Fibroblast of upper back skin (primary cell): ENCODE measurements around the gene RALY.

Experiments
- DNase-seq: peaks from one replicate; pipeline ENCODE4 v3.0.0-alpha.2; 2013

Gene RALY

DNA sequence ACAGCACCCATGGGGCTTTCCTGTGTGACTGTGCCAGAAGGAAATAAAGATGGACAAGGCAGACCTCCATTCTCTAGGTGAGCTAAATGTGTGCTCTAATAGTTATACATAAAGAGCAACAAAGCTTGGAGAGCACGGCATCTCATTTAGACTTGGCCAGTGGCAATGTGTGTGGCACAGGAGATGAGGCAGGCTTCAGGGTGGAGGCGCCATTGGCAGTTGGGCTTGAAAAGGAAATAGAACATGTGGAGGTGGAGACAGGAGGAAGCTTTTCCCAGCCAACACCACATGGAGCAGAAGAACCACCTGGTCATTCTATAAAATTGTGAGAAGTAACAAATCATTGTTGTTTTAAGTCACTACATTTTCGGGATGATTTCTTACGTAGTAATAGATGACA is 3.6 kb upstream of the RALY start:
- DNase-seq, result no peak

DNA sequence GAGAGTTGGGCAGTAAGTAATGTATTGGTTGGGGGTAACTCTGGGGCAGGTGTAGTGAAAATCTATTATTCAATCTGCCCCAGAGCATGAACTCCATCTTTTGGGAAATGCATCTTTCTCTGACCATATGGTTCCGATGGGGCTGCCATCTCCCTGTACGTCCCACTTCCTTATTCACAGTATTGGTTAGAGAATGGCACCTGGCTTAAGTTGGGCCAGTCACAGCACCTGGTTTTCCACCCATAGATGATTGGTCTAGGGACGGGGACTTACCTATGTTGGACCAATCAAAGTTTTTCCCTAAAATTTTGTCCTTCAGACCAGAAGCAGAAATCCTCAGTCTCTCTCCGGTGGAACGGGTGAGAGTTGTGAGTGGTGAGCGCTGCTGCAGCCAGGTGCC is 2.2 kb upstream of the RALY start:
- DNase-seq, result no peak

DNA sequence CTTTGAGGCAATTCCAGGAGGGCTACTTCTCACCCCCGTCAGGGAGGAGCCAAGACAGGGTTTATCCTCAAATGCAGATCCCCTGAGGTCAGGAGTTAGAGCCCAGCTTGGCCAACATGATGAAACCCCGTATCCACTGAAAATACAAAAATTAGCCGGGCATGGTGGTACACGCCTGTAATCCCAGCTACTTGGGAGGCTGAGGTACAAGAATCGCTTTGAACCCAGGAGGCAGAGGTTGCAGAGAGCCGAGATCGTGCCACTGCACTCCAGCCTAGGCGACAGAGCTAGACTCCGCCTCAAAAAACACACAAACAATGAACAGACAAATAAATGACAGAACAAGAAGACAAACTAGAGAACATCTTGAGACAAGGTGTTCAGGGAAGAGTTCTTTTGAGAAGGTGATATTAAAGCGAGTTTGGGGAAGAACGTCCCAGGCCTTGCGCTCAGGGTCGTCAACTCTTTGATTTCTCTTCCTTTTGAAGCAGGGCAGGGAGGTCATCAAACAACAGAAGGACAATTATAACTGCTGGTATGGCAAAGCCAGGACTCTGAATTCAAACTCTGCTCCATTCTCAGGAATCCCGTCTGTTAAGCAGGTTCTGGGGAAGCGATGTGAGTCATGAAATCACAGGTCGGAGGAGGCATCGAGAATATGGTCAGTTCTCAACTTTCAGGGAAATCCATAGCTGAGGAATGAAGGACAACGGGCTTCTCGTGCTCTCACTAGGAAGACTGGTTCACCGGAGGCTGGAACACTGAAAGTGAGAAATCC is 1.4 kb upstream of the RALY start:
- DNase-seq, result no peak

DNA sequence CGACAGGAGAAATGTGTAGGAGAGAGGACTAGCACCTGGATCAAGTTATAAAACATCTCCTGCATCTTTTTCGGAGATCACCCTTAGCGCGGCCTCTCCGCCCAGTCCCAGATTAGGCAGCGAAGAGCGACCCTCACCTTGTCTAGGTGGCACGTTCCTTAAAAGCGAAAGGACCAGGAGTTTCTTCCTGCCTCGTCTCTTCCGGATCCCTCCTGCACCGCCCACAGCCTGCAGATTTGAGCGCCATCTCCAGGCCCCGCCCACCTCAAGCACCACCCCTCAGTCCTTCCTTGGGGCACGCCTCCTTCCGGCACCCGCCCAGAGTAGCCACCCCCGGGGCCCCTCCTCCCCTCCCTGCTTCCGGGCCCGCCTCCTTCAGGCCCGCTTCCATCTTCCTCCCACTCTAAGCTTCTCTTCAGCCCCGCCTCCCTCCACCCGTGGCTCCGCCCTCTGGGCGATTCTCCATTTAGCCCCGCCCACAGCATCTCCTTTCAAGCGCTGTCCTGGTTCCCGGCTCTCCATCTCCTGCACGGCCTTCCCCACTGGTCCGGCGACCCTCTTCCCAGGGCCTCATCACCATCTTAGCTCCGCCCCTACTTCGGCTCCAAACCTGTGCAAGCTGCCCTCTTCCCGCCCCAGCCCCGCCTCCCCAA is 662 bp upstream of the RALY start:
- DNase-seq, result peak; percentile 99

DNA sequence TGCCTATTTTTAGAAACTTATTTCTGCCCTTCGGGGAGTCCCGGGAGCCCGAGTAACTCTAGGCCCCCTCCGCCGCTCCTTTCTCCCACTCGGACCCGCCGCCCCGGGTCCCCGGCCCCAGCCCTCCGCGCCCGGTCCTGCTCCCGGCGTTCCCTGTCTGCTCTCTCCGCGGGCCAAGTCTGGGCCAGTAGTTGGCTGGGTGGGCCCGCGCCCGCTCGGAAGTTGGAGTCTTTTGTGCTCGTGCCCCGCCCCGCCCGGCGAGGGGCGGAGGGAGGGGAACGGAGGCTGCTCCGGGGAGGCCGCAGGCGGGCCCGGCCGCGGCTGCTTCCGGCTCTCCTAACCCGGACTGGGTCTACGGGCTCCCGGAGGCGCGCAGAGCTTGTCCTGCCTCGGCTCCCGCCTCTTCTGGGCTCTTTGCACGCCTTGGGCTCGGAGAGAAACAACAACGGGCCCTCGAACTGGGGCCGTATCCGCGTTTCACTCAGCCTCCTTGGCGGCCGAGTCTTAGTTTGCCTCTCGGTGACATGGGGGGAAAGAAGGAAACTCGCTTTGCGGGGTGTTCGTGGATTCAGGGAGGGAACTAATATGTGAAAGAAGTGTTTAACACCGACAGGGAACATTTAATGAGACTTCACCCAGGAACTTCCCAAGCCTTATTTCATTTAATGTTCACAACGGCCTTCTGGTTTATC is 657 bp downstream of the RALY start:
- peak; percentile 75 for DNase-seq

DNA sequence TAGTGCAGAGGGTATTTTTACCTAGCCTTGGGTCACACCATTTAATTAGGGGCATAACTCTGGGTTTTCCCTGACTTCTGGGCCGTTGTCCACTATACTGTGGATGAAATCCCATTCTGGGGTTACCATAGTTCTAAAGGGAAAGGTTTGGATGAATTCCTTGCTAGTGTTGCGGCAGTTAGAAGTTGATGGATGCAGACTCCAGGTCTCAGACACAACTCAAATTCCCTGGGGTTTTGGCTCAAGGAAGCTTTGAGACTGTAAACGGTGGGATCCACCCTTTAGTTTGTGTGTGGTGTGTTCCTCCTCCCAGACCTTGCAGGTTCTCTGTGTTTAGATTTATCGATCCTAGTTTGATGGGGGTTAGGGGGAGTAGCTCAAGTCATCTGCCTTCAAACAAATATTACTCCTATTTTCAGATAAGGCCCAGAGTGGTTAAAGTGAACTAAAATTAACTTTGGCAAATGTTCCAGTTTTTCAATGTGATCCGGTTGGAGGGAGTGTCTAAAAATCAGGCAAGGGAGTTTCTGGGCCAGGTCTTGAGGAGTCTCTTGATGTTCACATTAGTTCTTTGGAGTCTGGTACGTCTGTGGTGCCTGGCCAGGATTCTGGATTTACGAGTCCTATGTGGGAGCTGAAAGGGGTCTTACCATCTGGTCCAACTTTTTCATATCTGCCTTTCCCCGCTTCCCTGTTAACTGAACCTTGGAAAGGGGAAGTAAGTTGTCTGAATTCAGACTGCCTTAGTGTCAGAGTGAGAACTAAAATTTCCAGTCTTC is 1.5 kb downstream of the RALY start:
- peak; percentile 13 for DNase-seq

DNA sequence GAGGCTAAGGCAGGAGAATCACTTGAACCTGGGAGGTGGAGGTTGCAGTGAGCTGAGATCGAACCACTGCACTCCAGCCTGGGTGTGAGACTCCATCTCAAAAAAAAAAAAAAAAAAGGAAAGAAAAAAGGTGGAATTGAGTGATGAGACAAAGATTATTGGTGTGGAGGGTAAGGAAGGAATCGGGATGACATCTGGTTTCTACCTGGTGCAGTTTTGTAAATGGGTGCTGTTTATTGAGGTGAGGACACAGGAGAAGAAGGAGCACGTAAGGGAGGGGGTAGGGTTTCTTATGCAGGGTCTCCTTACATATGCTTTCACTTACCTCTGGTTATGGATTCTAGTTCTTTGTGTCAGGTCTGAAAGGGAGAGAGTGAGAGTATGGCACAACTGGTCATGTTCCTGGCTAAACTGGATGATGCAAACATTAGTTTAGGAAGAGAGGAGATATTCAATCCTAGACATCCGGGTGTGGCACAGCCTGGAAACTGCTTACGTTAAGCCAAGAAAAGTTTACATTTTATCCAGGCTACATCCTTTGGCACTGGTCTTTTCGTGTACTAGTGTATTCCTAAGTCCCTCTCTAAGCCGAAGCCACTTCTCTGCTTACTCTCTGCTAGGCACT is 5.4 kb downstream of the RALY start:
- peak; percentile 13 for DNase-seq

DNA sequence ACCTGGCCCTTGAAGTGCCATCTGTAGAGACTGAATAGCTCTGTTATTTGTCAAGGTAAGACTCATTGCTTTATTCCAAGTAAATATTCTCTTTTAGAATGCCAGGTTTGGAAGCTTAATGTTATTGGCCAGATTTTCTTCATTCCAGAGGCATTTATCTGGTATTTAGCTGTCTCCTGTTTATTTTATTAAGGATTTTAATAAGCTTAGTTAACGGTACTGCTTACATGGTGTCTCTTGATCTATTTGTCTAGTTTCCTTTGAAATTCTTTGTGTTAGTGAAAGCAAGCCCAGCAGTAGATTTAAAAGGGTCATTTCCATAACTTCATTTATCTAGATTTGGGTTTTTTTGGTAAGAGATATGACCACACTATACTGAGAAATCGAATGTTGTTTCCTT is 7.7 kb downstream of the RALY start:
- no peak for DNase-seq

DNA sequence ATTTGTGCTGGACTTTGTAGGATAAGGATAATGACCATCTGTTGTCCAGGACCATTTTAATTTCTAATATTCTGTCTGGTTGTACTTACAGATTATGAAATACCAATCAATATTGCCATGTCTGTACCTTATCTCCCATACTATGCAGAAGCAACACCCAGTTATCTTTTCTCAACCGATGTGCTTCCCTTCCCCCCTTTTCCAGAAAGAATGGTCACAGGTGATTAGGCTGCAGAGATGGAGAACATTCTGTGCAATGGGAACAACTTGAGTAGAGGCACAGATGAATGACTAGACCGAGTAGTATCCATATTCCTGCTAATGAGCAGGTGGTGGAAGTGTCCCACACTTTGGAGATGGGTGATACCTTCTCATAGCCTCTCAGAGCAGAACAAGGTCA is 10.5 kb downstream of the RALY start:
- DNase-seq, result no peak

DNA sequence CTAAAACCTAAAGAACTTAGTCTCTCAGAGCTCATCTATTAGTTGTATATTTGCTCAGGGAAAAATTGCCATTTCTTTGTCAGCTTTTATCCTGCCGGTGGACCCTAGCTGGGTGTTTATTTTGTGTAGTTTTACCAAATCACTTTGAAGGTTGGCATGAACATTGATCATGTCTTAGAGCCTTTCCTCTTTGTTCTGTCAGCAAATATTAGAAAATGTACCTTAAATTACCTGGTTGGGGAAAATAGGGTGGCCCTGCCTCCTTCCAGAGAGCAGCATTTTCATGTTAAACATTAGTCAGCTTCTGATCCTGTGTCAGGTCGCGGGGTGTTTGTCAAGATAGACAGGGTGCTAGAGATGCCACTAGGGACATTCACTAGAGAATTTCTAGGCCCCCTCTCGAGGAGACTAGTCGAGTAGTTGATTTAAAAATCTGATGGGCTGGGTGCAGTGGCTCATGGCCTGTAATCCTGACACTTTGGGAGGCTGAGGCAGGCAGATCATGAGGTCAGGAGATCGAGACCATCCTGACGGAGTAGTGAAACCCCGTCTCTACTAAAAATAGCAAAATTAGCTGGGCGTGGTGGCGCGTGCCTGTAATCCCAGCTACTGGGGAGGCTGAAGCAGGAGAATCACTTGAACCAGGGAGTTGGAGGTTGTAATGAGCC is 11.2 kb downstream of the RALY start:
- no peak for DNase-seq

DNA sequence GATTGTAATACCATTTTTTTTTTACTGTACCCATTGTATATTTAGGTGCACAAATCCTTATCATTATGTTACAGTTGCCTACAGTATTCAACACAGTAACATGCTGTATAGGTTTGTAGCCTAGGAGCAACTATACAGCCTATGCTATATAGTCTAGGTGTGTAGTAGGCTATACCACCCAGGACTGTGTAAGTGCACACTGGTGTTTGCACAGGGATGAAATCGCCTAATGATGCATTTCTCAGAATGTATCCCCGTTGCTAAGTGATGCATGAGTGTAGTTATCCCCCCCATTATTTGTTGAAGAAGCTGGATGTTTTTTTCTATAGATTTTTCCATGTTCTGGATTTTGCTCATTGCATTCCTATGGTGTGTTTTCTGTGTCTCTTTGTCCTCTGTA is 12.9 kb downstream of the RALY start:
- DNase-seq, result no peak

DNA sequence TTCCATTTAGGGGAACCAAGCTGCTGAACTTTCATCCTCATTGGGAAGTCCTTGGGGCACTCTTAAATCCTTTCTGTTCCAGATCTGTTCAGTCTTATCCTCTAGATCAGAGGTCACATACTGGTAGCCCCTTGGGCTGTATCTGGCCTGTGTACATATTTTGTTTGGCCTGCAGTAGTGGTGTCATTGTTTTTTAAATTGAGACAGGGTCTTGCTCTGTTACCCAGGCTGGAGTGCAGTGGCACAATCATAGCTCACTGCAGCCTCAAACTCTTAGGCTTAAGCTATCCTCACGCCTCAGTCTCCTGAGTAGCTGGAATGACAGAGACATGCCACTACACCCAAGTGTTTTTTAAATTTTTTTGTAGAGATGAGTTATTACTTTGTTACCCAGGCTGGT is 14.8 kb downstream of the RALY start:
- no peak for DNase-seq

DNA sequence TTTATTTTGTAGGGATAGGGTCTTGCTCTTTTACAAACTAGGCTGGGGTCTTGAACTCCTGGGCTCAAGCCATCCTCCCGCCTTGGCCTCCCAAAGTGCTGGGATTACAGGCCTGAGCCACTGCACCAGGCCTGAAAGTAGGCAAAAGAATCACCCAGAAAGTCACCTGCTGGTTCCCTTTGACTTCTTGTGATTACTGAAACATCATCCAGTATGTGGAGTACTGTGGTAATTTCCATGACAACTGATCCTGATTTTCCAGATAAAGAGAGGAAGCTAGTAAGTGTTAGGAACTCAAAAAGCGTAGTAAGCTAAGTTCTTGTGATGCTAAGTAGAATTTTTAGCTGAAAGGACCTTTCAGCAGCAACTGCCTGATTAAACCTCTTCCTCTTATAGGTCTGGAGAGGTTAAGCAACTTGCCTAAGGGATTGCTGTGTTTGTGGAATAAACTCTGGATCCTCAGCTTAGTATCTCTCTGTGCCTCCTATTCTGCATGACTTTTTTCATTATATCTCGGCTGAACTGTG is 16.8 kb downstream of the RALY start:
- no peak for DNase-seq

DNA sequence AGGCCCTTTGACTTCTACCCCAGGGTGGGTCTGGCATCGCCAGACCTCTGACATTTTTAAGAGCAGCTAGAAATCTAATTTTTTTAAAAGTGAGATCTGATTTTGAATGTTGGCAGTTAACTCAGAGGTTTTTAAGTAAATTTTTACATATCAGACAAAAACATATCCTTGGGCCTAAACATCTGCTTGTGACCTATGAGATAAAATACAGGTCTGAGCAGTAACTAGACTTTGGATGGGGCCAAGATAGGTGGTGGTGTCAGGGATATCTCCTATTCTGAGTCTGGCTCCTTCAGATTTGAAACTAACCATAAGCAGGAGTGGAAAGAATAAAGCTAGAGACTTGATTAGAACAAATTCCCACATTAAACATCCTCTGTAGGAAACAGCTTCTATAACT is 17.6 kb downstream of the RALY start:
- DNase-seq, result no peak

DNA sequence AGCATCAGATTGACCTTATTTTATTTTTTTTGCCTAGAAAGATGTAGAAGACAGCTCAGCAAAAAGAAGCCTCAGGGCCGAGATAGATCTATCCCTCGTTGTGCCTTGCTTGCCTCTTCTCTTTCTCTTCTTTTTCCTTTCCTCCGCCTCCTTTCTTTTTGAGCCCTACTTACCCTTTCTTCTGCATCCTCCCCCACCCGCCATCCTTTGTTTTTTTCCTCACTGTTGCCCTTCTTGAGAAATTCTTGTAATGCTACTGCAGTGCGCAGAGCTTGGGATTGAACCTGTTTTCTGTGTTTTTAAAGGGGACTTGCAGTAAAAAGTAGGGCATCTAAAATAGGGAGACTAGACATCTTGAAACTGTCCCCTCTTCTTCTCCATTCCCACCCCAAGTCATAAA is 18.6 kb downstream of the RALY start:
- no peak for DNase-seq

DNA sequence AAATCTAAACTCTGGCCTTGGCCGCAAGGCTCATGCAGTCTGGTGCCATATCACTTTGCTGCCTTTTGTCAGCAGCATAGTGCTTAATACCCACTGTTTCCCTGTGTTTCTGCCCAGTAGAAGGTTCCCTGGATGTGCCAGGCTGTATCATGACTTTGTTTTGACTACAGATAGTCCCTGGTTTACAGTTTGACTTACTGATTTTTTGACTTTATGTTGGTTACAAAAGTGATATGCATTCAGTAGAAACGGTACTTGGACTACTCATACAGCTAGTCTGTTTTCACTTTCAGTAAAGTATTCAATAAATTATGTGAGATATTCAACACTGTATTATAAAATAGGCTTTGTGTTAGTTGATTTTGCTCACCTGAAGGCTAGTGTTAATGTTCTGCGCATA is 19.0 kb downstream of the RALY start:
- no peak for DNase-seq

DNA sequence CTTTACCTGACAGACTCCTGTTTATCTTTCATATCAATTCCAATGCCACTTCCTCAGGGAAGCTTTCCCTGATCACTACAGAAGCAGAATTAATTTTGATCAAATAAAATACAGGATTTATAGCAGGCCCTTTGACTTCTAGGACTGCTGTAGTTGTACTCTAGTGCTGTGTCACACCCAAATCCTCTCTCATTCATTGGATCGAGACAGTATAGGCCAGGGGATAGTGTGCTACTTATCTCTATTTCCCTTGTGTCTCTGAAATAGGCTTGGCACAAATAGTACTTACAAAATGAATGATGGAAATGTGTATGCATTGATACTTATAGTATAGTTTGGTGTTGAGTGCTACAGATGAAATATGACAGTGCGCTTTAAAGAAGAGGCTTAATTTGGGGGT is 19.8 kb downstream of the RALY start:
- no peak for DNase-seq

DNA sequence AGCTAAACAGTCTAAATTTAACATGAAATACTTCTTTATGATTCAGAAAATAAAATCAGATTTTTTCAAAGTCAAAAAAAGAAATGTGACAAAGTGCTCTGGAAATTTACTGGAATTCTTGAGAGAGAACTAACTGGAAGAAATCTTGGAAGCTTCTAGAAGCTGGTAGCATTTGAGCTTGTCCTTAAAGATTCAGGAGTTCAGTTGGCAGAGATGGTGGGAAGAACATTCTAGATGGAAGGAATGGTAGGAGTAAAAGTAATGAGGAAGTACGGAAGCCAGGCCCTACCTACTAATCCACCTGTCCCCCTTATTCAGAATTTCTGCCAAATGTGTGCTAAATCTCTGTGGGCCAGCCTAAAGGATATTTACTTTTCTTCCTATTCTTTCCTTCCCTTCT is 21.2 kb downstream of the RALY start:
- no peak for DNase-seq

DNA sequence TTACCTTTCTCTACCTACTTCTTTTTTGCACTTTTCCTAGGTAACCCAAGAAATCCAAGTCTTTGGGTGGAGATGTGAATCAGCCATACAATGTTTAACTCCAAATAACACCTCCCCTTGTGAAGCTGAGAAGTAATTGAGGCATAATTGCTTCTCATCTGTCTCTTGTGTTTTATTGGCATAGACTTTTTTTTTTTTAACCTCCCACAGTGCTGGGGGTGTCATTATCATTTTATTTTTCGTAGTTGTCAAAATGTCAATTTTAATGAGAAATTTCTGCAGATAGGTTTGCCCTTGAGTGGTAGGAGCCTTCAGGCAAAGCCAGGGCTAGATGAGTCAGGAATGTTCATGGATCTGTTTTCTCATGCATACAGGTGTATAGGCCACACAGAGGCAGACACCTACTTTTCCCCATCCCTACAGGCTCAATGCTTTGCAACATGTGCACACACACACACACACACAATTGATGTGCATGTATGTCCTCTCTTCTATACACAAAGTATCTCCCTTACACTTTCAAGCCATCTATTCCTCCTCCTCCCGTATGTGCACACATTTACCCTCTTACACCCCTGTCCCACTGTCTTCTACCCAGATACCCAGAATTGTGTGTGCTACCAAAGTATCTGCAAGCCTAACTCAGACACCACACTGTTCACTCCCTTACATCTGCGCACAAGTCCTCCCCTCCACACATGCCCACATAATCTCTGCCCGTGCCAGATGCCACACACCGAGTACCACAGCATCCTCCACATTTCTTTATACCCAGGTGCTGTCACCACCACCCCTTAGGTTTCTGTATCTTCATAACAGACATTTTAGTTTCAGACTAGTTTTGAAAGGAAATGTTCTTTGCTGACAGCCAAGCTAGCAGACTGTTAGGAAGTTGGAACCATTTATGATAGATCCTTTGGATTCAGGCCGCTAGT is 22.0 kb downstream of the RALY start:
- no peak for DNase-seq

DNA sequence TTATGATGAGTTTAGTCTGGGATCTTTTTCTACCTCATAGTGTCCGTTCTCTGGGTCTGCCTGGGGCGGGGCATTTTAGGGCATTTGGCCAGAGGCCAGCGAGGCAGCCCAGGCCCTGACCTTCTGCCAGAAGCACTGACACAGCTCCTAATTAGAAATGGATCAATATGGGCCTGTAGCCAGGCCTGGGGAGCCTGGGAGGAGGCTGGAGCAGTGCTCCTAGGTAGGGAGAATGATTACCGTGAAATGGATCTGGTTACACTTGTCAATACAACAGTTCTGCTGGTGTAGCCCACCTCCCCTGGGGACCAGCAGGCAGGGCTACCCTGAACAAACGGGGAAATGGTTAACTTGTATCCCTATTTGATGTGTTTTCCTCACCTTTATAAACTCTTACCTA is 23.0 kb downstream of the RALY start:
- DNase-seq, result no peak

DNA sequence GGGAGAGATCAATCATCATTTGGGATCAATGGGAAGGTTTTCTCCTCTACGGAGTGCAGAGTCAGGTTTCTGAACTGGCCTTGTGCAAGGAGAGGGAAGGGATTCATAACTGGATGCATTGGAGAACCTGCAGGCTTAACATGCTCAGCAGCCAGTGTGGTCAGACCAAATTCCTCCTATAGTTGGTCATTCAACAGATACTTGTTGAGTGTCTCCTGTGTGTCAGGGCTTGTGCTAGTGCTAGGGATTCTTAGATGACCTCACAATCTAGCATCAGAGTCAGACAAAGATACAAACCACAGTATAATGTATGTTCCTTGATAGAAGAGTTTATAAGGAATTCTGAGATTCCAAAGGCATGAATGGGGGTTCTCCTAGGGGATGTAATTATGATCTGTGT is 23.9 kb downstream of the RALY start:
- peak; percentile 97 for DNase-seq
